GM21786 (cell line): ENCODE results near the gene MLLT11.

Experiments used
- ATAC-seq: cut with Tn5 transposase; IDR thresholded peaks from one replicate; pipeline ENCODE4 v1.9.1; 2021; ENCODE audit not compliant: unreplicated experiment

The MLLT11 gene, protein sequence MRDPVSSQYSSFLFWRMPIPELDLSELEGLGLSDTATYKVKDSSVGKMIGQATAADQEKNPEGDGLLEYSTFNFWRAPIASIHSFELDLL

DNA sequence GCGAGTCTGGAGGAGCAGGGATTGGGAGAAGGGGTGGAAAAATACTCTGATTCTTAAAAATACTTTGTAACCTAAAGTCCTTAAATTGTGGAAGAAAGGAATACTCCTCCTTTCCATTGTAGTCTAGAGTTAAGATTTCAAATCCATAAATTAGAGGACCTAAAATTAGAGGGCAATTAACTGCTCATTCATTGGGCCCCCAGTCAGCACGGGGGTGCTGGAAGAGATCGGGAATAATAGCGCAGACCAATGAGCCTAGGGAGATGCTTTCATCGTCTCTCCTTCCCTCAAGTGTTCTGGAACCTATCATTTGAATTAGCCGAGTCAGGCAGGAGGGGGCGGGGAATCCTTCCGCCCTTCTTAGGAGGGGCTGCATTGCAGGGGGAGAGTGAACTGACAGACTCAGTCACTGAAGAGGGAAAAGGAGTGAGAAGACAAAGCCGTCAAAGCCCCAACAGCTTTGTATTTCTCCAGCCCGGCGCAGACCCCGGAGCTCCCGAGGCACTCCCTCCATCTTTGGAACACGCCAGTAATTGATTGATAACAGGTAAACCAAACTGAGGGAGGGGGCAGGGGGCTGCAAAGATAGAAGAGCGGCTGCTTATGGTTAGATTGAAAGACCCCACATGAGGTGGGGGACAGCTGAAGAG, at the start of gene MLLT11:
MLLT11 (plus strand) TSS at position 391 of the 650 bp plus-strand sequence. CDS start 6,828 bp downstream, outside the sequence.
- ATAC-seq, result no peak

GRCh38 chr1:151011154-151011850, 48.9 kb upstream of the MLLT11 start:
- no peak for ATAC-seq

DNA sequence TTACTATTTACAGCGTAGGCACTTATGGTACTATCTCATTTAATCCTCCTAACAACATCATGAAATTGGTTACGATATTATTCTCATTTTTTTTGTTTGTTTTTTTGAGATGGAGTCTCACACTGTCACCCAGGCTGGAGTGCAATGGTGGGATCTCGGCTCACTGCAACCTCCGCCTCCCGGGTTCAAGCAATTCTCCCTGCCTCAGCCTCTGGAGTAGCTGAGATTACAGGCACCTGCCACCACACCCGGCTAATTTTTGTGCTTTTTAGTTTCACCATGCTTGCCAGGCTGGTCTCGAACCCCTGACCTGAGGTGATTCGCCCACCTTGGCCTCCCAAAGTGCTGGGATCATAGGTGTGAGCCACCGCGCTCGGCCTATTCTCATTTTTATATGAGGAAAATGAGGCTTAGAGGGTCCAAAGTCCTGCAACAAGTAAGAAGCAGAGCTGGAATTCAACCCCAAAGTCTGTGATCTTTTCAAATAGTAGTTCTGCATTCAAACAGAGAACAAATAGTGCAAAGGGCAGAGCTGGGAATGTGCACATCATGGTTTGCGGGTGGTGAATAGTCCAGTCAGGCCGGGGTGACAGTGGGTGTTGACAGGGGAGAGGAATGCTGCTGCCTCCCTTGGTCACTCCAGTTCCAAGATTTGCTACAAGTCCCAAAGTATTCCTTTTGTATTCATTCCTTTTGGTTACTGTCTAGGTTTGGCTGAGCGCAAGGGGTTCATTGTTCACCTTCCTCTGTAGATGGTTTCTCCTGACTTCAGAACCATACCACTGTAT, 47.3 kb upstream of the MLLT11 start:
- no peak for ATAC-seq

GRCh38 chr1:151013518-151013917, 46.7 kb upstream of the MLLT11 start:
- no peak for ATAC-seq

DNA sequence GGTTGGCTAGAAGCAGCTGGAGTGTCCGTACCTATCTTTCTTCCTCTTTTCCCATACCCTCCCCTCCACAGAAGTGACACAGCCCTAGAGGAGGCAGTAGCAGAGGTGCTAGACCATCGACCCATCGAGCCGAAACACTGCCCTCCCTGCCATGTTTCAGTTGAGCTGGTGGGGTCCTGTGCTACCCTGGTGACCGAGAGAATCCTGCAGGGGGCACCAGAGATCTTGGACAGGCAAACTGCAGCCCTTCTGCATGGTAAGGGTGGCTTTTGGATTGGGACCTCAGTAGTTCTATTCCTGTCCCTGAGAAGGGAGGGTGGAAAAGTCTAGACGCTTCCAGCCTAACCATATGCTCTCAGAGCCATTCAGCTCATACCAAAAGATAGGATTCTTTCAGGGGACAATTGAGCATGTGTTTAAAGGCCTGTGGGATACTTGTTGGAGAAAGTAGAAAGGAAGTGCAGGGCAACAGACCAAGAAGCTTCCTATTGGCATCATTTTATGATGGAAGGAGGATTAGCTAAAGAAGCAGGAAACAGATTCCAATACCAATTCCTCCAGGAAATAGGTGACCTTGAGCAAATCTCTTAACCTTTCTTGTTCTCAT, 35.6 kb upstream of the MLLT11 start:
- no peak for ATAC-seq

DNA sequence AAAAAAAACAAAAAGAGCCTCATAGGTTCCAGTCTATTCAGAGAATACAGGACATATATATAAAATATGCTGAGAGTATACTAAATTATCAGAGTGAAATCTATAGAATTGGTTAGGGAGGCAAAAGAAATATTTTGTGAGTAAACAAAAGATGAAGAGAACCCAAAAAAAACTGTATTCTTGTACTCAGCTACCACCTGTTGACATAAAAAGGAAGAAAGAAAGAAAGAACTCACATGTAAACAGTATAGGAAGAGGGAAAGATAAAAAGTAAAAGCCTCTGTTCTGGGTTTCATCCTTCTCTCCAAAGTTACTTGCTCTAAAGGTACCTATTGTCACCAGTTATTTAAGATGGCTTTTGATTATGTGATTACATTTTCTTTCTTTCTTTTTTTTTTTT, 33.7 kb upstream of the MLLT11 start:
- no peak for ATAC-seq

DNA sequence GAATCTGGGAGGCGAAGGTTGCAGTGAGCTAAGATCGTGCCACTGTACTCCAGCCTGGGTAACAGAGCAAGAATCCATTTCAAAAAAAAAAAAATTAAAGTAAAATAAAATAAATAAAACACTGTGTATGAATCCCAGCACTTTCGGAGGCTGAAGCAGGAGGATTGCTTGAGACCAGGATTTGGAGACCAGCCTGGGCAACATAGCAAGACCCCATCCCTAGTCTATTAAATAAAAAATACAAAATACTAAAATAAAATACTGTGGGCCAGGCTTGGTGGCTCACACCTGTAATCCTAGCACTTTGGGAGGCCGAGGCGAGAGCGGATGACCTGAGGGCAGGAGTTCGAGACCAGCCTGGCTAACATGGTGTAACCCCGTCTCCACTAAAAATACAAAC, 28.0 kb upstream of the MLLT11 start:
- ATAC-seq, result no peak

- ATAC-seq, result no peak
Measured at GRCh38 chr1:151035167-151035566, 25.0 kb upstream of the MLLT11 start.

GRCh38 chr1:151036356-151036755, 23.8 kb upstream of the MLLT11 start, which contains the start of gene BNIPL:
Gene BNIPL (plus strand): TSS chr1:151036586. CDS start chr1:151036726, 140 bp downstream.
- no peak for ATAC-seq

- no peak for ATAC-seq
Measured at GRCh38 chr1:151037032-151037431, 23.2 kb upstream of the MLLT11 start.

- no peak for ATAC-seq
Measured at GRCh38 chr1:151039521-151039920, 20.7 kb upstream of the MLLT11 start.

GRCh38 chr1:151043163-151043562, 17.0 kb upstream of the MLLT11 start:
- ATAC-seq, result no peak

- ATAC-seq, result peak; percentile 38
Measured at GRCh38 chr1:151047591-151047924, 12.6 kb upstream of the MLLT11 start, which contains the start of gene C1orf56. Gene C1orf56 (plus strand): TSS chr1:151047751. CDS start chr1:151047848, 97 bp downstream.

GRCh38 chr1:151047925-151048644, 12.1 kb upstream of the MLLT11 start:
- peak; percentile 53 for ATAC-seq

GRCh38 chr1:151048645-151049032, 11.6 kb upstream of the MLLT11 start:
- no peak for ATAC-seq

DNA sequence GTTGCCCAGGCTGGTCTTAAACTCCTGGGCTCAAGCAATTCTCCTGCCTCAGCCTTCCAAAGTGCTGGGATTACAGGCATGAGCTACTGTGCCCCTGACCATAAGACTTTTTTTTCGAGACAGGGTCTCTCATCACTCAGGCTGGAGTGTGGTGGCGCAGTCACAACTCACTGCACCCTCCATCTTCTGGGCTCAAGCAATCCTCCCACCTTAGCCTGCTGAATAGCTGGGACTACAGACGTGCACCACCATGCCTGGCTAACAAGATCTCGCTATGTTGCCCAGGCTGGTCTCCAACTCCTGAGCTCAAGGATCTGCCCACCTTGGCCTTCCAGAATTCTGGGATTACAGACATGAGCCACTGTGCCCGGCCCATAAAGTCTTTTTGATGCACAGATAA, 10.7 kb upstream of the MLLT11 start:
- no peak for ATAC-seq

DNA sequence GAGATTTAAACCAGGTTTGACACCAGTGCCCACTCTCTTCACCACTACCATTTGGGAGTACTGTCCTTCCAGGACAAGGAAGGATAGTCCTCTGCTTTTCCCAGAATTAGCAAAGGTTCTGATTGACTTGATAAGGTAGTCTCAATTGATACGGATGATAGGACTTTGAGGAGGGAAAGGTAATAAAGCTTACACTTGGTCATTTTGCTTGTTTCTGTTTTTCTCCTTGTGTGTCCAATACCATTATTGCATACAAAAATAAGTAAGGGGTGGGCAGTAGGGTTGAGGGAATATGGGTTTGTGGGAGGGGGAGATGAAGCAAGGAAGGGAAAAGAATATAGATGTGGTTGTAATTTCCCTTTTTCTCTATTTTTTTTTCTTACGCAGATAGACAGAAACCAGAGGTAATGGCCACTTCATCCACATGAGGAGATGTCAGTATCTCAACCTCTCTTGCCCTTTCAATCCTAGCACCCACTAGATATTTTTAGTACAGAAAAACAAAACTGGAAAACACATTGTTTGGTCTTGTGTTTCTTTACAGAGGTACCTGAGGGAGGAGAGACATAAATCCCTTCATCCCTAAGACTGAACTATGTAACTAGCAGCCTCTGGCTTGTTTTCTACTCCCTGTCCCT, 10.0 kb upstream of the MLLT11 start:
- no peak for ATAC-seq

DNA sequence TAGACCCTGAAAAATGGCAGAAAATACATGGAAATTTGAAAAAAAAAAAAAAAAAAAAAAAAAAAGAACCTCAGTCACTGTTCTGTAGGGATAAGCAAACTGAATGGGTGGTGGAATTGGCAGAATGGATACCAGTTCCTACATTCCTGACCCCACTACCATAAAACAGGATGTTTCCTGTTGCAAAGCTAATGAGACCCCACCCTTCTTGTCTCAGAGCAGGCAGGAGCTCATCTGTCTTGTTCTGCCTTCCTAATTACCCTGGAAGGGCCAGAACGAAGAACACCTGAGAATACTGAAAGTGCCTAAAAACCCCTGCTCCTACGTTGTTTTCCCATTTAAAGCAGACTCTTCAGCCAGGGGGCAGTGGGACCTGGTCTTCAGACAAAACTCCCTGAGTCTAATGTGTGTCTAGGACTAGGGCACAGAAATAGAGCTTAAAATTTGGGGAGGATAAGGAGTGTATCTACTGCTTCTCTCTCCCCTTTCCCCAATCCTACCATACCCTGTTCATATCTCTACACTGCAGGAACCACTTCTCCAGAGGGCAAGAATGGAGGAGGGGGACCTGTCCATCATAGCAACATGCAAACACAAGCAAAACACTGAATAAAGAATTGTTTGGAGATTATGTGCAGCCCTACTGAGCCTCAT, 8.7 kb upstream of the MLLT11 start:
- ATAC-seq, result no peak

DNA sequence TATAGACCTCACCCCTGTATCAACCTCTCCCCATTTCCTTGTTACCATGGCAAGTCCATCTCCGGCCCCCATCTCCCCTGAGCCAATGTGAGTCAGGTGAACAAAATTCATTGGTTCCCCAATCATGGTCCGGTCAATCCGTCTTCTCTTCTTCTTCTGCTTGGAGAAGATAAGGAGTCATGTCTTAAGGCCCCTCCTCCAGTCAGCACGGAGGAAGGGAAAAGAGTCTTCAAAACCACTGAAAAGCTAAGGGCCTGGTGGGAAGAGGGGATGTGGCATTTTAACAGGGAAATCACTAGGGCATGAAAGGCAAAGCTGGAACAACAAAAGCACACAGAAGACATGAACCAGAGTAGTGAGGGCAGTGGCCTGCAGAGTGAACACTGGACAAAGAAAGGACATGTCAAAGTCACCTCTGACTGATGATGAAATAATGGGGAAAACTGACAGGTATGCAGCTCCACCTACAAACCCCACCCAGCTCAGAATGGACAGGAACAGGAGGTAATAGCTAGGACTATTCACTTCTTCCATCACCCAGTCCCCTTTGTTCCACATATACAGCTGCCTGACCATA, 5.1 kb upstream of the MLLT11 start:
- no peak for ATAC-seq
